Measurements from ENCODE around the gene P3H2. TPM values are rescaled to one million over a fixed set of nuclear protein-coding genes. Genes with fewer than 3 reads are reported as not detected.

Gene P3H2
- total and polyA plus RNA-seq, 2 experiments from 2014 or later, result 8.2 to 24.2 TPM

- H3F3A ChIP-seq (replicated peaks; ENCODE audit: low read depth), result no peaks in the 10 kb centered on the region
- no peaks in the 10 kb centered on the region for H3K27me3 Mint-ChIP-seq (ENCODE audit: insufficient read depth, low read depth, poor library complexity)
- no peaks in the 10 kb centered on the region for H3K36me3 ChIP-seq (ENCODE audit: insufficient read depth)
- H4K20me1 ChIP-seq (replicated peaks; ENCODE audit: insufficient read depth), result no peaks in the 10 kb centered on the region
- no peaks in the 10 kb centered on the region; the same call in 2 of the 3 replicates for H3K9me3 Mint-ChIP-seq
- no peaks in the 10 kb centered on the region for H3K27me3 ChIP-seq (ENCODE audit: insufficient read depth)
- H3K4me3 ChIP-seq, result no peak overlapping the region
- no peak for DNase-seq (ENCODE audit: low spot score)
- no peaks in the 10 kb centered on the region for H3K9me2 ChIP-seq (ENCODE audit: insufficient read depth)
- no peaks in the 10 kb centered on the region for H3K36me3 Mint-ChIP-seq (ENCODE audit: low read depth)
- ATAC-seq, result no peak
- H3K4me3 Mint-ChIP-seq, result no peak overlapping the region
- no peak overlapping the region for H3K27ac ChIP-seq (ENCODE audit: low read depth)
- H3K27ac Mint-ChIP-seq, result no peak overlapping the region
- peaks cover 42% of the 10 kb centered on the region for H3K4me1 Mint-ChIP-seq
- TF ChIP-seq ZNF331 (CRISPR knock-in tag; IDR thresholded peaks at IDR 0.05; ENCODE audit: low read depth), result no peak
- TF ChIP-seq ZNF114 (CRISPR knock-in tag; IDR thresholded peaks at IDR 0.05), result no peak
- no peak for TF ChIP-seq REST (IDR thresholded peaks at IDR 0.05; ENCODE audit: unreplicated experiment)
- no peak for TF ChIP-seq POLR2AphosphoS5 (IDR thresholded peaks at IDR 0.05; ENCODE audit: low read depth)
- TF ChIP-seq JUNB (IDR thresholded peaks at IDR 0.05; ENCODE audit: unreplicated experiment), result no peak
- TF ChIP-seq STAT1 (IDR thresholded peaks at IDR 0.05; ENCODE audit: unreplicated experiment), result no peak
- no peak for TF ChIP-seq NANOG (IDR thresholded peaks at IDR 0.05; ENCODE audit: borderline replicate concordance)
- no peak for TF ChIP-seq ZNF462 (CRISPR knock-in tag; IDR thresholded peaks at IDR 0.05)
- TF ChIP-seq EZH2 (IDR thresholded peaks at IDR 0.05; ENCODE audit: low read depth, unreplicated experiment), result no peak
- no peak for TF ChIP-seq ETS1 (IDR thresholded peaks at IDR 0.05)
- TF ChIP-seq CTCF (conservative IDR thresholded peaks at IDR 0.05; ENCODE audit: low read depth in 2 of 2), result no peak
- no peak for TF ChIP-seq EZH2phosphoT487 (IDR thresholded peaks at IDR 0.05; ENCODE audit: unreplicated experiment)
- TF ChIP-seq CREB1 (CRISPR knock-in tag; IDR thresholded peaks at IDR 0.05; ENCODE audit: low read depth), result no peak
- H2AFZ ChIP-seq, result no peak overlapping the region
- no peaks in the 10 kb centered on the region for H3K79me2 ChIP-seq (replicated peaks; ENCODE audit: insufficient read depth)
- H3K4me1 ChIP-seq (ENCODE audit: insufficient read depth), result peaks cover 34% of the 10 kb centered on the region
- H3K4me2 ChIP-seq, result no peak overlapping the region
Observed at GRCh38 chr3:190027116-190027515, 93.6 kb downstream of the P3H2 start.

Data from GM23338 (cell line).